Gastroesophageal sphincter (tissue), 3 donors: ENCODE data around the gene SUSD3.

ENCODE experiments used
- CTCF ChIP-seq, 4 experiments: fragments of 200-600 bp in 2 of 4; fragments of 450-650 bp in 2 of 4; sonication (generic) in 1 of 4; IDR thresholded peaks; one replicate each; pipeline ENCODE4 v1.5.1; 2017 to 2019; ENCODE audit warnings: antibody characterized with exemption in 4 of 4, mild to moderate bottlenecking in 2 of 4, moderate library complexity in 2 of 4
- POLR2A ChIP-seq, 2 donors: fragments of 450-650 bp; IDR thresholded peaks; one replicate each; pipeline ENCODE4 v1.6.1; 2017; ENCODE audit warnings: antibody characterized with exemption in 2 of 2, mild to moderate bottlenecking in 2 of 2, moderate library complexity in 1 of 2

GRCh38 chr9:93114984-93115335 lies 56.5 kb downstream of the SUSD3 start:
- TF ChIP-seq POLR2A (IDR thresholded peaks at IDR 0.05) = no peak
- no peak for TF ChIP-seq CTCF (IDR thresholded peaks at IDR 0.05)
